Measurements from ENCODE around the gene RAB36. TPM values are rescaled to one million over a fixed set of nuclear protein-coding genes. Genes with fewer than 3 reads are reported as not detected.

Gene RAB36
- polyA plus RNA-seq, 1 donor from 2014 or later = 3.2 TPM

- Histone ChIP-seq H2AFZ (ENCODE audit: low read depth, low read length) (no peak overlapping the region), H3K4me2 (ENCODE audit: low read length) (no peak overlapping the region), H3K27me3 (ENCODE audit: insufficient read depth, low read depth, low read length) (no peaks in the 10 kb centered on the region), H3K9me3 (ENCODE audit: low read length) (no peaks in the 10 kb centered on the region), H4K20me1 (ENCODE audit: insufficient read depth) (no peaks in the 10 kb centered on the region), H3K36me3 (ENCODE audit: insufficient read depth, low read length) (no peaks in the 10 kb centered on the region), H3F3A (ENCODE audit: insufficient read depth, low read length, poor library complexity, severe bottlenecking) (no peaks in the 10 kb centered on the region), H3K4me3 (ENCODE audit: low read length) (no peak overlapping the region), H3K27ac (ENCODE audit: low read length) (no peak overlapping the region), H3K9ac (ENCODE audit: low read length) (no peak overlapping the region), H3K79me2 (replicated peaks; ENCODE audit: insufficient read depth, low read length) (no peaks in the 10 kb centered on the region), H3K9me2 (ENCODE audit: insufficient read depth, low read length) (no peaks in the 10 kb centered on the region)
- TF ChIP-seq TAF1 (IDR thresholded peaks at IDR 0.05; ENCODE audit: low read depth) (no peak), EZH2 (IDR thresholded peaks at IDR 0.05; ENCODE audit: borderline replicate concordance, insufficient read depth, low read length, poor library complexity, severe bottlenecking) (no peak), POLR2AphosphoS5 (IDR thresholded peaks at IDR 0.05) (no peak), MXI1 (conservative IDR thresholded peaks at IDR 0.05; ENCODE audit: poor library complexity, severe bottlenecking) (no peak), EP300 (conservative IDR thresholded peaks at IDR 0.05; ENCODE audit: poor library complexity, severe bottlenecking) (no peak), REST (IDR thresholded peaks at IDR 0.05; ENCODE audit: borderline replicate concordance) (no peak), SMC3 (conservative IDR thresholded peaks at IDR 0.05; ENCODE audit: poor library complexity) (no peak), RAD21 (conservative IDR thresholded peaks at IDR 0.05) (no peak)
These were observed 7.2 kb upstream of the RAB36 start for GRCh38 chr22:23137905-23138561.

- Histone ChIP-seq H3K27me3 (ENCODE audit: insufficient read depth, low read depth, low read length) (no peaks in the 10 kb centered on the region), H3K4me2 (ENCODE audit: low read length) (no peak overlapping the region), H3K36me3 (ENCODE audit: insufficient read depth, low read length) (no peaks in the 10 kb centered on the region), H3K4me3 (ENCODE audit: low read length) (no peak overlapping the region), H2AFZ (ENCODE audit: low read depth, low read length) (no peak overlapping the region), H3K9me3 (ENCODE audit: low read length) (no peaks in the 10 kb centered on the region), H3K79me2 (replicated peaks; ENCODE audit: insufficient read depth, low read length) (no peaks in the 10 kb centered on the region), H3F3A (ENCODE audit: insufficient read depth, low read length, poor library complexity, severe bottlenecking) (no peaks in the 10 kb centered on the region), H3K27ac (ENCODE audit: low read length) (no peak overlapping the region), H3K9me2 (ENCODE audit: insufficient read depth, low read length) (no peaks in the 10 kb centered on the region), H3K9ac (ENCODE audit: low read length) (no peak overlapping the region), H4K20me1 (ENCODE audit: insufficient read depth) (no peaks in the 10 kb centered on the region)
- no peak for TF ChIP-seq EP300 (conservative IDR thresholded peaks at IDR 0.05; ENCODE audit: poor library complexity, severe bottlenecking)
These were observed 6.5 kb upstream of the RAB36 start for GRCh38 chr22:23138584-23139435.

- Histone ChIP-seq H3F3A (ENCODE audit: insufficient read depth, low read length, poor library complexity, severe bottlenecking) (peaks cover 4% of the 10 kb centered on the region), H3K4me2 (ENCODE audit: low read length) (no peak overlapping the region), H3K27me3 (ENCODE audit: insufficient read depth, low read depth, low read length) (no peaks in the 10 kb centered on the region), H3K27ac (ENCODE audit: low read length) (no peak overlapping the region), H3K9me3 (ENCODE audit: low read length) (no peaks in the 10 kb centered on the region), H2AFZ (ENCODE audit: low read depth, low read length) (no peak overlapping the region), H3K36me3 (ENCODE audit: insufficient read depth, low read length) (no peaks in the 10 kb centered on the region), H4K20me1 (ENCODE audit: insufficient read depth) (no peaks in the 10 kb centered on the region), H3K9ac (ENCODE audit: low read length) (no peak overlapping the region), H3K4me3 (ENCODE audit: low read length) (no peak overlapping the region), H3K9me2 (ENCODE audit: insufficient read depth, low read length) (no peaks in the 10 kb centered on the region), H3K79me2 (replicated peaks; ENCODE audit: insufficient read depth, low read length) (no peaks in the 10 kb centered on the region)
- TF ChIP-seq EP300 (conservative IDR thresholded peaks at IDR 0.05; ENCODE audit: poor library complexity, severe bottlenecking) = no peak
- no peak for TF ChIP-seq TAF1 (IDR thresholded peaks at IDR 0.05; ENCODE audit: low read depth)
- TF ChIP-seq MXI1 (conservative IDR thresholded peaks at IDR 0.05; ENCODE audit: poor library complexity, severe bottlenecking) = no peak
- no peak for TF ChIP-seq POLR2AphosphoS5 (IDR thresholded peaks at IDR 0.05)
- no peak for TF ChIP-seq SMC3 (conservative IDR thresholded peaks at IDR 0.05; ENCODE audit: poor library complexity)
- no peak for TF ChIP-seq REST (IDR thresholded peaks at IDR 0.05; ENCODE audit: borderline replicate concordance)
- TF ChIP-seq EZH2 (IDR thresholded peaks at IDR 0.05; ENCODE audit: borderline replicate concordance, insufficient read depth, low read length, poor library complexity, severe bottlenecking) = no peak
- no peak for TF ChIP-seq CTCF (IDR thresholded peaks at IDR 0.05; ENCODE audit: poor library complexity, severe bottlenecking)
- TF ChIP-seq RAD21 (conservative IDR thresholded peaks at IDR 0.05) = no peak
These were observed 4.9 kb upstream of the RAB36 start for GRCh38 chr22:23140385-23140784.

Measured in neural cell (in vitro differentiated cells).